Epithelial cell of umbilical artery (primary cell): ENCODE measurements around the gene OR6X1. TPM values are rescaled to one million over a fixed set of nuclear protein-coding genes. Genes with fewer than 3 reads are reported as not detected.

Experiments
- total RNA-seq: library from RNA; depleted of rRNA; stranded (reverse); fragments of >200 nt; gene quantifications from 2 replicates; pipeline ENCODE4 v1.2.3, GENCODE V29; 2014

Gene OR6X1
- not detected in 2 replicates for total RNA-seq

GRCh38 chr11:123754101-123754568 is at the start of gene OR6X1:
OR6X1 (minus strand) TSS chr11:123754518; CDS start chr11:123754518, 0 bp downstream.

GRCh38 chr11:123741159-123742030 is 12.9 kb downstream of the OR6X1 start, which contains the start of gene ZNF202:
ZNF202 (minus strand) TSS chr11:123741660; CDS start chr11:123730888, 10,772 bp downstream.

Other genes with a start within 250 kb of the OR6X1 start
- under 0.01 and 0.91 TPM in 2 replicates for gene SCN3B, start 99.9 kb downstream of the OR6X1 start, total RNA-seq
- 6.8 and 11.6 TPM in 2 replicates for gene ZNF202, start 12.9 kb downstream of the OR6X1 start, total RNA-seq
- not detected in 2 replicates for gene OR6M1, start 51.8 kb upstream of the OR6X1 start, total RNA-seq
- not detected in 2 replicates for gene TMEM225, start 131.2 kb upstream of the OR6X1 start, total RNA-seq
- gene OR8D4, start 147.6 kb upstream of the OR6X1 start, total RNA-seq, result under 0.01 TPM in 1 of 2 replicates, not detected in the other
- not detected in 2 replicates for gene OR4D5, start 185.1 kb upstream of the OR6X1 start, total RNA-seq
- gene OR6T1, start 189.3 kb upstream of the OR6X1 start, total RNA-seq, result not detected in 2 replicates
- not detected in 2 replicates for gene OR10S1, start 223.3 kb upstream of the OR6X1 start, total RNA-seq
- not detected in 2 replicates for gene OR10G6, start 240.6 kb upstream of the OR6X1 start, total RNA-seq